Suprapubic skin (tissue), 4 donors: ENCODE measurements around the gene CELF5. TPM values are rescaled to one million over a fixed set of nuclear protein-coding genes. Genes with fewer than 3 reads are reported as not detected.
A peak's percentile ranks its signal among the peaks of the same experiment; 100 is the strongest.
"Not testable (repeated sequence)": the region's sequence is repeated elsewhere in the genome, so short reads cannot be mapped to it uniquely, and the experiment has no call there.

ENCODE experiments used
- DNase-seq, 2 donors: peaks; one replicate each; pipeline ENCODE4 v3.0.0-alpha.2; 2019; ENCODE audit warnings: low spot score in 2 of 2
- H3K27ac ChIP-seq: fragments of 200-600 bp; sonication (generic); one replicate; pipeline ENCODE4 v1.5.1; 2019
- H3K27me3 ChIP-seq: fragments of 200-600 bp; sonication (generic); one replicate; pipeline ENCODE4 v1.5.1; 2019
- H3K36me3 ChIP-seq: fragments of 200-600 bp; sonication (generic); one replicate; pipeline ENCODE4 v1.5.1; 2019
- H3K4me1 ChIP-seq: fragments of 200-600 bp; sonication (generic); one replicate; pipeline ENCODE4 v1.5.1; 2019
- H3K4me3 ChIP-seq: fragments of 200-600 bp; sonication (generic); one replicate; pipeline ENCODE4 v1.5.1; 2019; ENCODE audit warnings: mild to moderate bottlenecking
- H3K9me3 ChIP-seq: fragments of 200-600 bp; sonication (generic); one replicate; pipeline ENCODE4 v1.5.1; 2019
- CTCF ChIP-seq, 2 donors: fragments of 200-600 bp in 1 of 2; fragments of 450-650 bp in 1 of 2; sonication (generic) in 1 of 2; IDR thresholded peaks; one replicate each; pipeline ENCODE4 v1.5.1; 2016 to 2019; ENCODE audit warnings: antibody characterized with exemption in 2 of 2, mild to moderate bottlenecking in 1 of 2, moderate library complexity in 1 of 2
- EP300 ChIP-seq: sonication (generic); formaldehyde crosslinking; IDR thresholded peaks from one replicate; pipeline ENCODE4 v1.6.1; 2017; ENCODE audit warnings: antibody characterized with exemption
- POLR2A ChIP-seq, 2 donors: fragments of 450-650 bp; IDR thresholded peaks; one replicate each; pipeline ENCODE4 v1.6.1; 2017; ENCODE audit warnings: antibody characterized with exemption in 2 of 2, mild to moderate bottlenecking in 2 of 2, moderate library complexity in 2 of 2
- POLR2AphosphoS5 ChIP-seq, 3 donors: sonication (generic); formaldehyde crosslinking; IDR thresholded peaks; one replicate each; pipeline ENCODE4 v1.6.1; 2017; ENCODE audit warnings: antibody characterized with exemption in 3 of 3
- WGBS: methylation state at CpG from one replicate; pipeline ENCODE4 v1.1.5; 2018; 5-methylcytosine and 5-hydroxymethylcytosine counted together
- total RNA-seq, 4 donors: library from RNA; depleted of rRNA; stranded (reverse); fragments of >200 nt; gene quantifications; one replicate each; pipeline ENCODE4 v1.1.0, GENCODE V29; 2016

The CELF5 gene
- total RNA-seq, 4 donors from 2014 or later = 0.17 to 0.87 (median 0.64) TPM; not detected in 1

- no peaks in the 10 kb centered on the region for H3K9me3 ChIP-seq
- peaks cover 45% of the 10 kb centered on the region for H3K27me3 ChIP-seq
- DNase-seq = no peak
- H3K27ac ChIP-seq = no peak overlapping the region
- no peak overlapping the region for H3K4me3 ChIP-seq
- no peaks in the 10 kb centered on the region for H3K4me1 ChIP-seq
- no peak for TF ChIP-seq EP300
- no peak for TF ChIP-seq POLR2AphosphoS5 (IDR thresholded peaks at IDR 0.05)
- TF ChIP-seq CTCF (IDR thresholded peaks at IDR 0.05) = no peak
- no peak for TF ChIP-seq POLR2A (IDR thresholded peaks at IDR 0.05)
- H3K36me3 ChIP-seq = no peaks in the 10 kb centered on the region
- 68% methylated on average over 4 of the region's 4 CpGs for WGBS
Observed at GRCh38 chr19:3233116-3233515, 8.7 kb downstream of the CELF5 start.

GRCh38 chr19:3233831-3234230 lies 9.4 kb downstream of the CELF5 start:
- WGBS = 73% methylated on average over 4 of the region's 4 CpGs
- TF ChIP-seq CTCF (IDR thresholded peaks at IDR 0.05) (no peak), POLR2AphosphoS5 (IDR thresholded peaks at IDR 0.05) (no peak), POLR2A (IDR thresholded peaks at IDR 0.05) (no peak), EP300 (no peak)
- peaks cover 37% of the 10 kb centered on the region for H3K27me3 ChIP-seq

GRCh38 chr19:3234800-3235199 lies 10.3 kb downstream of the CELF5 start:
- H3K36me3 ChIP-seq = no peaks in the 10 kb centered on the region
- H3K4me3 ChIP-seq = no peak overlapping the region
- no peaks in the 10 kb centered on the region for H3K4me1 ChIP-seq
- TF ChIP-seq EP300 = no peak
- no peak for TF ChIP-seq POLR2A (IDR thresholded peaks at IDR 0.05)
- no peak for TF ChIP-seq POLR2AphosphoS5 (IDR thresholded peaks at IDR 0.05)
- TF ChIP-seq CTCF (IDR thresholded peaks at IDR 0.05) = no peak
- H3K27ac ChIP-seq = no peak overlapping the region
- no peak for DNase-seq
- WGBS = 67% methylated on average over 9 of the region's 9 CpGs
- peaks cover 30% of the 10 kb centered on the region for H3K27me3 ChIP-seq
- H3K9me3 ChIP-seq = no peaks in the 10 kb centered on the region

More at GRCh38 chr19:3233831-3234230, 9.4 kb downstream of the CELF5 start:
- H3K9me3 ChIP-seq = no peaks in the 10 kb centered on the region
- no peaks in the 10 kb centered on the region for H3K4me1 ChIP-seq
- no peak for DNase-seq
- H3K27ac ChIP-seq = no peak overlapping the region
- H3K4me3 ChIP-seq = no peak overlapping the region
- H3K36me3 ChIP-seq = no peaks in the 10 kb centered on the region

GRCh38 chr19:3235604-3236003 lies 11.1 kb downstream of the CELF5 start:
- peaks cover 21% of the 10 kb centered on the region for H3K27me3 ChIP-seq
- not testable (repeated sequence) for H3K9me3 ChIP-seq, H3K36me3 ChIP-seq, DNase-seq, H3K4me1 ChIP-seq, H3K27ac ChIP-seq, H3K4me3 ChIP-seq
- peak in 1 of 2 donors; percentile 10 for TF ChIP-seq CTCF (IDR thresholded peaks at IDR 0.05)
- WGBS = 79% methylated on average over 2 of the region's 2 CpGs

GRCh38 chr19:3236272-3236671 lies 11.8 kb downstream of the CELF5 start:
- H3K27ac ChIP-seq = no peak overlapping the region
- no peaks in the 10 kb centered on the region for H3K9me3 ChIP-seq
- H3K27me3 ChIP-seq = peaks cover 17% of the 10 kb centered on the region
- H3K4me3 ChIP-seq = no peak overlapping the region
- DNase-seq = no peak
- TF ChIP-seq POLR2AphosphoS5 (IDR thresholded peaks at IDR 0.05) = no peak
- no peak for TF ChIP-seq EP300
- no peak for TF ChIP-seq POLR2A (IDR thresholded peaks at IDR 0.05)
- TF ChIP-seq CTCF (IDR thresholded peaks at IDR 0.05) = no peak
- 68% methylated on average over 4 of the region's 4 CpGs for WGBS
- H3K36me3 ChIP-seq = no peaks in the 10 kb centered on the region
- H3K4me1 ChIP-seq = no peaks in the 10 kb centered on the region
